Activated T-cell treated with anti-CD3 and anti-CD28 coated beads, Interleukin-2, amount 50 U/mL, for 24 hours (primary cell): ENCODE measurements around the gene TRPV4.

Source experiments
- DNase-seq: peaks from one replicate; pipeline ENCODE4 v3.0.0-alpha.2; 2020
- H3K27ac Mint-ChIP-seq: 2 replicates; pipeline ENCODE4 v1.8.0; 2020; ENCODE audit warnings: mild to moderate bottlenecking, mixed read lengths
- H3K27me3 Mint-ChIP-seq: 2 replicates; pipeline ENCODE4 v1.8.0; 2020; ENCODE audit warnings: mixed read lengths
- H3K36me3 Mint-ChIP-seq: 2 replicates; pipeline ENCODE4 v1.8.0; 2020; ENCODE audit warnings: low read depth, mixed read lengths
- H3K4me1 Mint-ChIP-seq: 2 replicates; pipeline ENCODE4 v1.8.0; 2020; ENCODE audit warnings: low read depth, mixed read lengths
- H3K4me3 Mint-ChIP-seq: 2 replicates; pipeline ENCODE4 v1.8.0; 2020; ENCODE audit warnings: mild to moderate bottlenecking, moderate library complexity, mixed read lengths
- H3K9me3 Mint-ChIP-seq: 2 replicates; pipeline ENCODE4 v1.8.0; 2020; ENCODE audit warnings: mixed read lengths

TRPV4 gene

GRCh38 chr12:109744986-109745942 lies 87.9 kb downstream of the TRPV4 start:
- Mint-ChIP-seq H3K27ac (no peak overlapping the region), H3K9me3 (no peaks in the 10 kb centered on the region), H3K4me3 (no peak overlapping the region), H3K4me1 (no peaks in the 10 kb centered on the region), H3K36me3 (no peaks in the 10 kb centered on the region), H3K27me3 (peaks cover 5% of the 10 kb centered on the region)
- DNase-seq, result no peak

GRCh38 chr12:109744026-109744425 lies 89.2 kb downstream of the TRPV4 start:
- no peak overlapping the region for H3K4me3 Mint-ChIP-seq
- H3K4me1 Mint-ChIP-seq, result no peaks in the 10 kb centered on the region
- no peaks in the 10 kb centered on the region for H3K36me3 Mint-ChIP-seq
- DNase-seq, result no peak
- H3K27ac Mint-ChIP-seq, result no peak overlapping the region
- H3K27me3 Mint-ChIP-seq, result peaks cover 5% of the 10 kb centered on the region
- no peaks in the 10 kb centered on the region for H3K9me3 Mint-ChIP-seq

- no peak overlapping the region for H3K27ac Mint-ChIP-seq
- H3K4me1 Mint-ChIP-seq, result no peaks in the 10 kb centered on the region
- DNase-seq, result no peak
- no peaks in the 10 kb centered on the region for H3K9me3 Mint-ChIP-seq
- H3K27me3 Mint-ChIP-seq, result peaks cover 5% of the 10 kb centered on the region
- H3K36me3 Mint-ChIP-seq, result no peaks in the 10 kb centered on the region
- H3K4me3 Mint-ChIP-seq, result no peak overlapping the region
Observed at GRCh38 chr12:109743076-109743910, 89.9 kb downstream of the TRPV4 start.

DNA sequence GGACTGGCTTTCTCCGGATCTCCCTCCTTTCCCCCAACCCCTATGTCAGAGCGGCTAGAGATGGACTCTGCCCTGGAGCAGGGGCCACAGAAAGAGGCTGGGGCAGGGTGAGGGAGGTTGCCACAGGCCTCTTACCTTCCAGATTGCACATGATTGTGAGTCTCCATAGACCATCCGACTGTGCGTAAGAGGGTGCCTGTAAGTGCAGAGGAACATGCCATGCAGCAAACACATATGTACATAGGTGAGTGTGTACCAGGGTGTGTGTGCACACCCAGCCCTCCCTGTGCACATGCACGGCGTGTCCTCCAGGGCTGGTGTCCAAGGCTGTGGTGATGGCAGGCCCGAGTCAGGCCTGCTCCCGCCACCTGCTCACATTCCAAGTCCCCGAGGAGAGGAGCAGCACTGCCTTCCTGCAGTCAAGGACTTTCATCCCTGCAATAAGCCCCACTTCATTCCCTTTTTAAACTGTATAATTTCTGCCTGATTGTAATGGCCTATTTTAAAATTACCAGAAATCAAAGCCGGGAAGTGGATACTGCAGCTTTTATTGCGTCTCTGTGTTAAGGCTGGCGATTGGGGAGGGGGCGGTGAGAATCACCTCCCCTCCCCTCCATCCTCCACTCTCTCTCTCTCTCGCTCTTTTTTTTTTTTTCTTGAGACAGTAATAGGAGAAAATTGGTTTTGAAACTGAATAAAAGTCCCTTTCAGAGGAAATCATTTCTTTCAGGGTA lies 91.1 kb downstream of the TRPV4 start:
- no peaks in the 10 kb centered on the region for H3K4me1 Mint-ChIP-seq
- H3K27ac Mint-ChIP-seq, result no peak overlapping the region
- H3K27me3 Mint-ChIP-seq, result peaks cover 5% of the 10 kb centered on the region
- H3K36me3 Mint-ChIP-seq, result no peaks in the 10 kb centered on the region
- no peak for DNase-seq
- H3K4me3 Mint-ChIP-seq, result no peak overlapping the region
- H3K9me3 Mint-ChIP-seq, result no peaks in the 10 kb centered on the region

- no peak for DNase-seq
- H3K27me3 Mint-ChIP-seq, result peaks cover 10% of the 10 kb centered on the region
- H3K36me3 Mint-ChIP-seq, result no peaks in the 10 kb centered on the region
- H3K4me3 Mint-ChIP-seq, result no peak overlapping the region
- H3K9me3 Mint-ChIP-seq, result no peaks in the 10 kb centered on the region
- H3K4me1 Mint-ChIP-seq, result no peaks in the 10 kb centered on the region
- H3K27ac Mint-ChIP-seq, result no peak overlapping the region
Observed at GRCh38 chr12:109741286-109741969, 91.8 kb downstream of the TRPV4 start.

- no peaks in the 10 kb centered on the region for H3K9me3 Mint-ChIP-seq
- no peak overlapping the region for H3K27ac Mint-ChIP-seq
- no peak for DNase-seq
- H3K4me3 Mint-ChIP-seq, result no peak overlapping the region
- H3K27me3 Mint-ChIP-seq, result peaks cover 15% of the 10 kb centered on the region
- H3K4me1 Mint-ChIP-seq, result no peaks in the 10 kb centered on the region
- H3K36me3 Mint-ChIP-seq, result no peaks in the 10 kb centered on the region
Observed at GRCh38 chr12:109740694-109741245, 92.4 kb downstream of the TRPV4 start.

DNA sequence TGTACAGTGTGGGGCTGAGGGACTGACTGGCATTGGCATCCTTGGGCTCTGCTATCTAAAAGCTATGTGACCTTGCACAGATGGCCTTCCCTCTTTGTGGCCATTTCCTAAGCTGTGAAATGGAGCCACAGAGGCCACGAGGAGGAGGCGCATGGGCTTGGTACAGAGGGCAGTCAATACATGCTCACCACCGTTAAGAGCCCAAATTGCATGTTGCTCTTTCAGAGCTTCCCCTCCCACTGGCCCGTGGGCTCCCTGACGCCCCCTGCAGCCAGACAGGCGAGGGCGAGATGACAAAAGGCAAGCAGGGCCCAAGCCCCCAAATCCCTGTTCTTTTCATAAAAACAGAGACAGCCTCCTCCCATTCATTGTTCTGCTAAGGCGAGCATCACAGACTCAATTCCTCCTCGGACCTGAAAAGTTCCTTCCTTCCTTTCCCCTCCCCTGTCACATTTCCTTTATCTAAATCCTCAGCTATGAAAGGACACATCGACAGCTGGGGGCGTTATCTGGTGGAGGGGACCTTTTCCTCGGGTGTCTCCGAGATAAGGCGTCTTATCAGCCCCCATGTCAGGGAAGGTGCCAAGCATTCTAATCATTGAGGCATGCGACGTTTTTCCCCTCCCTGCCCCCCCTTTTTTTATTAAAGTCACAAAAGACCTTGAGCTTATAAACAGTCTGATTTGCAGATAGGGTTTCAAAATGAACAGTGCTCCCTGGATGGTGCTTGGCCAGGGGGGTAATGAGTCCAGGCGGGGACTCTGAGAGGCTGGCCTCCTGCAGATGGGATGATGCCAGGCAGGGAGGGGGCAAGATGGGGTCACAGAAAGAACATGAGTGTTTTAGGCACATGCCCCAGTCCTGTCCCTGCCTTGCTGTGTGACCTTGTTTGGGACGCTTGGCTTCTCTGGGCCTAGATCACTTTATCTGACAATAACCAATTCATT lies 93.2 kb downstream of the TRPV4 start:
- peaks cover 23% of the 10 kb centered on the region for H3K27me3 Mint-ChIP-seq
- no peak for DNase-seq
- no peaks in the 10 kb centered on the region for H3K4me1 Mint-ChIP-seq
- H3K27ac Mint-ChIP-seq, result no peak overlapping the region
- H3K36me3 Mint-ChIP-seq, result no peaks in the 10 kb centered on the region
- no peaks in the 10 kb centered on the region for H3K9me3 Mint-ChIP-seq
- no peak overlapping the region for H3K4me3 Mint-ChIP-seq

- H3K9me3 Mint-ChIP-seq, result no peaks in the 10 kb centered on the region
- peaks cover 32% of the 10 kb centered on the region for H3K27me3 Mint-ChIP-seq
- H3K36me3 Mint-ChIP-seq, result no peaks in the 10 kb centered on the region
- H3K4me3 Mint-ChIP-seq, result no peak overlapping the region
- H3K27ac Mint-ChIP-seq, result no peak overlapping the region
- DNase-seq, result no peak
- no peaks in the 10 kb centered on the region for H3K4me1 Mint-ChIP-seq
Observed at GRCh38 chr12:109738878-109739665, 94.1 kb downstream of the TRPV4 start.

GRCh38 chr12:109738209-109738608 lies 95.0 kb downstream of the TRPV4 start:
- Mint-ChIP-seq H3K36me3 (no peaks in the 10 kb centered on the region), H3K4me3 (no peak overlapping the region), H3K27me3 (peaks cover 40% of the 10 kb centered on the region), H3K9me3 (no peaks in the 10 kb centered on the region), H3K27ac (no peak overlapping the region), H3K4me1 (no peaks in the 10 kb centered on the region)
- DNase-seq, result no peak

GRCh38 chr12:109737631-109738030 lies 95.6 kb downstream of the TRPV4 start:
- Mint-ChIP-seq H3K9me3 (no peaks in the 10 kb centered on the region), H3K27ac (no peak overlapping the region), H3K36me3 (no peaks in the 10 kb centered on the region), H3K4me1 (no peaks in the 10 kb centered on the region), H3K27me3 (peaks cover 44% of the 10 kb centered on the region), H3K4me3 (no peak overlapping the region)
- no peak for DNase-seq

DNA sequence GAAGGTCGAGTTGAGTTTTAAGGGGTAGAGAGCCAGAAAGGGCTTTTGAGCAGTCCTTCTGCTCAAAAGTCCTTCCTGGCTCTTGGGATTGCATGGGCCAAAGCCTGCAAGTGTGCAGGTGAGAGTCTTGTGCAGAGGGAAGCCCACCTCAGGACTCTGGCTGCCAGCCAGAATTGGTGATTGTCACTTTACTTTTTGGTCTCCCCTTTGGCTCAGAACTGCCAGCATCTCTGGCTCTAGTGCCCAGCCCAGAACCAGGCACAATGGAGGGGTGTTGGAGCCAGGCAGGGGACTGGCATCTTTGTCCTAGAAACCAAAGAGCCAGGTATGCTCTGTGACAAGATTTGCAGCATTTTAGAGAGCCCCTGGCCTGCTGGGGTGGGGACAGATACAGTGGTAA lies 96.1 kb downstream of the TRPV4 start:
- no peaks in the 10 kb centered on the region for H3K9me3 Mint-ChIP-seq
- no peak for DNase-seq
- no peak overlapping the region for H3K4me3 Mint-ChIP-seq
- H3K4me1 Mint-ChIP-seq, result no peaks in the 10 kb centered on the region
- H3K27me3 Mint-ChIP-seq, result peaks cover 45% of the 10 kb centered on the region
- no peaks in the 10 kb centered on the region for H3K36me3 Mint-ChIP-seq
- no peak overlapping the region for H3K27ac Mint-ChIP-seq

GRCh38 chr12:109736552-109737108 lies 96.6 kb downstream of the TRPV4 start:
- Mint-ChIP-seq H3K27ac (no peak overlapping the region), H3K9me3 (no peaks in the 10 kb centered on the region), H3K36me3 (no peaks in the 10 kb centered on the region), H3K27me3 (peaks cover 45% of the 10 kb centered on the region), H3K4me3 (no peak overlapping the region), H3K4me1 (no peaks in the 10 kb centered on the region)
- no peak for DNase-seq
